NCI-H524 (cell line): Measurements from ENCODE around the gene SERPINE2.
A peak's percentile ranks its signal among the peaks of the same experiment; 100 is the strongest.
"Not testable (repeated sequence)": the region's sequence is repeated elsewhere in the genome, so short reads cannot be mapped to it uniquely, and the experiment has no call there.

ENCODE experiments used
- DNase-seq, 2 experiments: peaks; one replicate each; lab custom pipeline; 2025; lab: John Stamatoyannopoulos, UW

Gene SERPINE2

GRCh38 chr2:224014336-224014735, 24.8 kb downstream of the SERPINE2 start:
- DNase-seq = no peak

GRCh38 chr2:224011837-224012236, 27.2 kb downstream of the SERPINE2 start:
- no peak for DNase-seq

DNA sequence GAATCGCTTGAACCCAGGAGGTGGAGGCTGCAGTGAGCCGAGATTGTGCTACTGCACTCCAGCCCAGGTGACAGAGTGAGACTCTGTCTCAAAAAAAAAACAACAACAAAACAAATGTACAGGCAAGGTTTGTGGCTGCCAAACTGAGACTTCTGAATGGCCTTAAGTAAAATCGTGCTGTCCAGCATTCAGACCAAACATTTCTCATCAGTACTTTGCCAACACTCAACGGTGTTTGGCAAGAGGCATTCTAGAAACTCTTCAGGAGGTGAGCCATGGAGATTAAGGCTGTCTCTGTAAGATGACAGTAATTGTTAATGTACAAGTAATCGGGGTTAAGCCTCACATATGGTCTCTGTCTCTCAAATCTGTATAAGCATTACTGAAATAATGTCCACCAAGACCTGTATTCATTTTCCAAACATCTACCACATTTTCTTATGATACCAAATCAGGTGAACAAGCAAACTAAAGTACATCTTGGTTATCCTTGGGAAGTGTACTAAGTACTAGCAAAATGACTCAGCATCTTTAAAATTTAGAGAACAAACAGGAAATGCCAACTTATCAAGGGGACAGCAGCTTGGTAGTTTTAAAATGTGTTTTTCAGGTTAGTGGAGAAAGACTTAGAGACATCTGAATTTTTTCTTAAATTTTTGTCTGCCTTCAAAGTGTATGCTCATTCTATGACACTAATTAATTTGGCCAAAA, 29.3 kb downstream of the SERPINE2 start:
- peak in 1 of 2 experiments; percentile 22 for DNase-seq

GRCh38 chr2:224008702-224009261, 30.3 kb downstream of the SERPINE2 start:
- DNase-seq = no peak

- no peak for DNase-seq
Observed at GRCh38 chr2:224004105-224004695, 34.9 kb downstream of the SERPINE2 start.

DNA sequence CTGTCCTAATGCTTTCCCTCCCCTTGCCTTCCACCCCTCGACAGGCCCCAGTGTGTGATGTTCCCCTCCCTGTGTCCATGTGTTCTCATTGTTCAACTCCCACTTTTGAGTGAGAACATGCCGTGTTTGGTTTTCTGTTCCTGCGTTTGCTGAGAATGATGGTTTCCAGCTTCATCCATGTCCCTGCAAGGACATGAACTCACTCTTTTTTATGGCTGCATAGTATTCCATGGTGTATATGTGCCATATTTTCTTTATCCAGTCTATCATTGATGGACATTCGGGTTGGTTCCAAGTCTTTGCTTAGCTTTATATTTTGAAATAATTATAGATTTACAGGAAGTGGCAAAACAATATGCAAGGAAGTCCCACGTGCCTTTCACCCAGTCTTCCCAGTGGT, 38.4 kb downstream of the SERPINE2 start:
- not testable (repeated sequence) for DNase-seq

GRCh38 chr2:223999862-224000261, 39.2 kb downstream of the SERPINE2 start:
- DNase-seq = no peak

DNA sequence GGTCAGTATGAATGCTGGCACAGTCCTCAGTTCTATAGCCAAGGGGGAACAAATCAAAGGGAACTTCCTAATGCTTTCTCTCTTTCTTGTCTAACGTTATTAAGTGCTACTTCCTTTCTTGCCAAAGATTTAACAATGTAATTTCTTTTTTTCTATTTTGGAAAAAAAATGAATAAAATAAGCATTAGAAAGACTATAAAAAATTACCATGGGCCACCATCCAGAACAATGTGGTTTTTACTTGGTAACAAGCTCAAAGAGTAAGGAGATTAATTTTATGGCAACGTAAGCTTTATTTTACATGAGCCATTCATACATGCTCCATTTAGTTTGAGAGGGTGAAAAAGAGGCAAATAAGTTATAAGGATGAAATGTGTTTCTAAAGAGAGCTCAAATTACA, 40.1 kb downstream of the SERPINE2 start:
- no peak for DNase-seq

- DNase-seq = no peak
Observed at GRCh38 chr2:223997938-223998337, 41.1 kb downstream of the SERPINE2 start.

DNA sequence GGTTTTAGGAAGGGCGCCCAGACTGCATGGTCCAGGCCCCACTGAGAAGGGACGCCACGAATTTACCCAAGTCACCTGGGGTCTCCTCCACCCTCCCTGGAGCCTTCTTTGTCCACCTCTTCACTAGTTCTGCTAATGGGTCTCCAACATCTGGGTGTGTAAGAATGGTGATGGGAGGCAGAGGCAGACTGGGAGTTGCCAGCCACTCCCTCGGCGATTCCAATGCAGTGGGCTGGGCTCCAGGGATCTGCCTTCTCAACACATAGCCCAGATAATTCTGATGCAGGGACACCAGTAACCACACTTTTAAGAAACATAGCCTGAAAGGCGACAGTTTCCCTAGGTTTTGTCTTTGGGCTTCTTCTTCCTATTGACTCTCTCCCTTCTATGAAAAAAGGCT, 42.7 kb downstream of the SERPINE2 start:
- DNase-seq = no peak

DNA sequence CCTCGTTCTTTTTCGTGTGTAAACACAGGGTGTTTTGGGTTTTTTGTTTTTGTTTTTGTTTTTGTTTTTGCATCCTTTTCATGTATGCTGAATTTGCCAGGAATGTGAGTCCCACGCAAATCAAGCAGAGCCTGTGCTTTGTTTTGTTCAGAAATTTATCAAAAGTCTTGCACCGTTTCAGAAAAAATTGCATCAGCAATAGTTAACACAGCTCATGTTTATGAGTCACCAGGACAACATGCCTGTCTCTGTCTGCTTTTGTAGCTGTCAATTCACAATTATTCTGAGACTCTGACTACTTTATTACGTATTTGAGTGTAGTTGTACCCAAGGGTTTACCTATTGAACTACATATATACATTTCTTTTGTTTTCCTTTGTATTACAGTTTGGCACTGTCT, 43.5 kb downstream of the SERPINE2 start:
- DNase-seq = no peak

- DNase-seq = no peak
Observed at GRCh38 chr2:223994562-223995162, 44.4 kb downstream of the SERPINE2 start.

DNA sequence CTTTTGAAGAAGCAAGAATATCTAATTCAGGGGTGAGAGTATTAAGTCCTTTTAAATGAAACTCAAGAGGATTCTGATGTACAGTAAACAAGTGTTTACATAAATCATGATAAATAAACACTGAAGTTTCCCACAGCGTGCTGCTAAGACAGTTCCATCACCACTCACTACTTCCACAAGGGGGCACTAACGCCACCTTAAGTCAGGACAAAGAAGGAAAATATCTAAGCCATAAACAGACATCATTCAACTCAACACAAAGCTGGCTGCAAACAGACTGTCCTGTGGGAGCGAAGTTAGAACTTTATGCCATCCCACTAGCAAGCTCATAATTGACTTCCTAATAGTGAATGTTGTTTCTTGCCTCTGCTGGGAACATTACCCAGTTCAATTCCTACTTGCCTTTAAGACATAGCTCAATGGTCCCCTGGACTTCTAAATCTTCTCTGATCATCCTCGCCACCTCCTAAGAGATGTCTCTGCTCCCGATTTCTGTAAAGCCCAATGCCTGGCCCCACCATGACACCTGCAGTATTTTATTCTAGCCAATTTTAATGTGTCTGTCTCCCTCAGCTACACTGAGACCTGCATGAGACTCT, 45.4 kb downstream of the SERPINE2 start:
- peak in 1 of 2 experiments; percentile 47 for DNase-seq

- no peak for DNase-seq
Observed at GRCh38 chr2:223991611-223992010, 47.5 kb downstream of the SERPINE2 start.

DNA sequence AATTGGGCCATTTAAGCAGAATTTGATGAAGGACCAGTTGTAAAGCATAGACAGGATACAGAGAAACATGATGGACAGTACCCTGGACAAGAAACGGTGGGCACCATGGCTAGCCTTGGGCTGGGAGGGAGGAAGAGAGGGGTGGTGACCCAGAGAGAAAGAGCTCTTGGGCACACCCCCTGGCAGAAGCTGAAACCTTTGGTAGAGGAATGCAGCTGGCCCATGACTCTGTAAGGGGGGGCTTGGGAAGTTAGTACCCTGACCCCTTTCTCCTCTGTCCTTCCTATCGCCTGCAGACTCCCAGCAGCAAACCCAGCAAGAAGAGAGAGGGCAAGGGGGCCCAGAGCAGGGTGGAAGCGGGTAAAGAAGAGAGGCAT, 49.2 kb downstream of the SERPINE2 start:
- DNase-seq = no peak

DNA sequence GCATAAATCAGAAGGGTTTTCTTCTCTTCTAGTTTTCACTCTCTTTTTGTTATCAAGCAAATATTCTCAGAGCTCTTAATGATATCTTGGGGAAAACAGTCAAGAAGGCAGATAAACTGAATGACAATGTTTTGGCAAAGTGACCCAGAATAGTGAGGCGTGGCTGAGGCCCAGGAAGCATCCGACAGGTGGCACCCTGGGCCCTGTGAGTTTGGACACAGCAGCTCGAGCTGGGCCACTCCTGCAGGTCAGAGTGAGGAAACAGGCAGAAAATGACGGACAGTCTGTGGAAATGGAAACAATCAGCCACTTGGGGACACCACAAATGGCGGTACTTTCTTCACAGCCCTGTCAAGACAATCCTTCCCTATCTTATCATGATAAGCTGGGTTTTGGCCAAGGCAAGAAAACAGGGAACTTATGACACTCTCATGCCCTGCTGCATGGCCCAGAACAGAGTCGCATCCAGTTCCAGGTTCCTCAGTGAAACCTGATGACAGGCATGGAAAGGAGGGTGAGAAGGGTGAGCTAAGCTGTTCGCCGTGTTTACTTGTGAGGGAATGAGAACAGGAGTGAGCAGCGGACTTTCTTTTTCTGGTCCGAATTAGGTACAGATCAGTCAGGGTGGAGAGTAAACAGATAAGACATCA, 49.8 kb downstream of the SERPINE2 start:
- DNase-seq = no peak

- no peak for DNase-seq
Observed at GRCh38 chr2:223981241-223981640, 57.8 kb downstream of the SERPINE2 start.

DNA sequence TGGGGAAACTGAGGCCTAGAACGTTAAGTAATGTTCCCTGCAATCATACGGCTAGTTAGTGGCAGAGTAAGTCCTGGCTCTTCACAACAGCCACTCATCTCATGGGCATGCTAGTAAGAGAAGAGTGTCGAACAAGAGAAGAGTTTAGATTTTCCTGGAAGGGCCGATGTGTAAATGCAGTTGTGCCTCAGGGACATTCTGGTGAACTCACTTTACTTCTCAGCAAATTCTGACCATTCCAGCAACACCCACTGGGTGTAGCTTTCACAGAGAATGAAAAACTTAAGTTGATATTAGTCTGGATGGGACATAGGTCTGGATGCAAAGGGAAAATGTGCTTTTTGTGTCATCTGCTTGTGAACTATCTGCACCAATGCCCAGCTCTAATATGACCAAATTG, 58.3 kb downstream of the SERPINE2 start:
- no peak for DNase-seq

DNA sequence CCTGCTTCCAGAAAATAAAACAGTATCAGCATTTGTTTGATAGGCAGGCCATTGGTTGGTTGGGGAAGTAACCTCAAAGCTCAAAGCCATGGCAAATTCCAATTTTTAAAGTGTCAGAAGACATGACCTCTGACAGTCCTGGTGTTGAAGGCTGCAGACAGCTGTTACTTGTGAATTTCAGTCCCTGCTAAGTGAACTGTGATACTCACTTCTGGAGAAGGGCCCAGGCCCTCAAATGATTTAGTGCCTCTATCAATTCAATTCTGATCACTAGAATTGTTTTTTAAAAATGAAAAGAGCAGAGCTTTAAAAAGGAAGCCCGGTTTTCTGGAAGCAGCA, 58.7 kb downstream of the SERPINE2 start:
- DNase-seq = no peak

DNA sequence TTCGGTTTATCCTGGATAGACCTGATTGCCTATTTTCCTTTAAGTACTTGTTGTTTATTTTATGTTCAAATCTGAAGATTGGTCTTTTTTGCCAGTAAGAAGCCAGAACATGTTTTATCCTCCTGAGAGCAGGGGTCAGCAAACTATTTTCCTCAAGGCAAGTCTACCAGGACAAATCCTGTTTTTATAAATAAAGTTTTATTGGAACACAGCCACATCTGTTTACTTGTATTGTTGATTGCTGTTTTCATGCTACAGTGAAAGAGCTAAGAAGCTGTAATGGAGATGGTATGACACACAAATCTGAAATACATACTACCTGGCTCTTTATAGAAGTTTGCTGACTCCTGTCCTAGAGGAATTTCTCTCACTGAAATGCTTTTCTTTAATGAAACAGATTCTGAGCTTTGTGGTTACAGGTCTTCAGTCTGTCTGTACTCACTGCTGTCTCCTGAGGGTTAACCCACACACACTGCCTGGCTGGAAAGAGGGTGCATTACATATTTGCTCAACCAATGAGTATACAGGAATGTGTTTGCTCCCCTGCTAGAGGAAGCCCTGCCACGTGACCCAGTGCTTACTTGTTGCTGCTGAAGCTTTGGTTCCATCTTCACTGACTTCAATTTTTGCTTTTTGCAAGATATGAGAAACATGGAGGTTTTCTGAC, 59.2 kb downstream of the SERPINE2 start:
- DNase-seq = no peak

DNA sequence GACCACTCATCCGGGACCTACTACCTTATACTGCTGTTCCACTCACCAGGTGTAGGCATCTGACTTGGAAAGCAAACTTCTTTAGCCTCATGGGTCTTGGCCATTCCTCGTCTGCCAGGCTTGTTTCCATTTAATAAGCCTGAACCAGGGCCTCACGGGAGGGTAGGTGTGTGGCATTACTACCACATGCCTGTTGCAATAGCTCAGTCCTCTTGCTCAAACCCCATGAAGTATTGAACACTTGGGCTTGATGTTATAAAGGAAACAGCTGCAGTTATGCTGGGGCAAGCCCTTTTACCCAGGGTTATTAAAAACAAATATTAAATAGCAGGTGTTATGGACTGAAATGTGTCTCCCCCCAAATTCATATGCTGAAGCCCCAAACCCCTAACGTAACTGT, 60.6 kb downstream of the SERPINE2 start:
- no peak for DNase-seq
